Measurements from ENCODE around the gene ANKUB1. TPM values are rescaled to one million over a fixed set of nuclear protein-coding genes. Genes with fewer than 3 reads are reported as not detected.
"Not testable (repeated sequence)": the region's sequence is repeated elsewhere in the genome, so short reads cannot be mapped to it uniquely, and the experiment has no call there.

The ANKUB1 gene
- not detected for total RNA-seq
- long read RNA-seq, donor 1, partial matches to known transcripts = 0 of 9 reads
- long read RNA-seq, donor 1, other reads (novel, unspliced or antisense) = 9 of 9 reads
- long read RNA-seq, donor 2 = 0 reads

GRCh38 chr3:149792452-149793270 is at the start of gene ANKUB1:
Gene ANKUB1 (minus strand): TSS chr3:149792554. CDS start chr3:149792366, 188 bp downstream.
- no peak within 1 kb of the TSS for H3K4me3 ChIP-seq
- DNase-seq (no peak), ATAC-seq (no peak)
- H3K9me3 ChIP-seq = no peaks in the 10 kb centered on the region
- TF ChIP-seq, protein P1, sequence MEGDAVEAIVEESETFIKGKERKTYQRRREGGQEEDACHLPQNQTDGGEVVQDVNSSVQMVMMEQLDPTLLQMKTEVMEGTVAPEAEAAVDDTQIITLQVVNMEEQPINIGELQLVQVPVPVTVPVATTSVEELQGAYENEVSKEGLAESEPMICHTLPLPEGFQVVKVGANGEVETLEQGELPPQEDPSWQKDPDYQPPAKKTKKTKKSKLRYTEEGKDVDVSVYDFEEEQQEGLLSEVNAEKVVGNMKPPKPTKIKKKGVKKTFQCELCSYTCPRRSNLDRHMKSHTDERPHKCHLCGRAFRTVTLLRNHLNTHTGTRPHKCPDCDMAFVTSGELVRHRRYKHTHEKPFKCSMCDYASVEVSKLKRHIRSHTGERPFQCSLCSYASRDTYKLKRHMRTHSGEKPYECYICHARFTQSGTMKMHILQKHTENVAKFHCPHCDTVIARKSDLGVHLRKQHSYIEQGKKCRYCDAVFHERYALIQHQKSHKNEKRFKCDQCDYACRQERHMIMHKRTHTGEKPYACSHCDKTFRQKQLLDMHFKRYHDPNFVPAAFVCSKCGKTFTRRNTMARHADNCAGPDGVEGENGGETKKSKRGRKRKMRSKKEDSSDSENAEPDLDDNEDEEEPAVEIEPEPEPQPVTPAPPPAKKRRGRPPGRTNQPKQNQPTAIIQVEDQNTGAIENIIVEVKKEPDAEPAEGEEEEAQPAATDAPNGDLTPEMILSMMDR (IDR thresholded peaks at IDR 0.05) = no peak
- H3K36me3 ChIP-seq (ENCODE audit: low read depth) = no peaks in the 10 kb centered on the region
- intact Hi-C loops (cut with DNase I, micrococcal nuclease) = no loop called here
- H3K4me1 ChIP-seq (ENCODE audit: low read depth) = no peaks in the 10 kb centered on the region

- DNase-seq = no peak
- no peak for ATAC-seq
- H3K4me1 ChIP-seq (ENCODE audit: low read depth) = no peaks in the 10 kb centered on the region
- TF ChIP-seq, protein P1 (IDR thresholded peaks at IDR 0.05) = no peak
- peaks cover 28% of the 10 kb centered on the region for H3K9me3 ChIP-seq
- intact Hi-C loops (cut with DNase I, micrococcal nuclease) = no loop called here
- H3K36me3 ChIP-seq (ENCODE audit: low read depth) = no peaks in the 10 kb centered on the region
- H3K4me3 ChIP-seq = no peak overlapping the region
Measured at GRCh38 chr3:149839896-149840295, 47.5 kb upstream of the ANKUB1 start.

DNA sequence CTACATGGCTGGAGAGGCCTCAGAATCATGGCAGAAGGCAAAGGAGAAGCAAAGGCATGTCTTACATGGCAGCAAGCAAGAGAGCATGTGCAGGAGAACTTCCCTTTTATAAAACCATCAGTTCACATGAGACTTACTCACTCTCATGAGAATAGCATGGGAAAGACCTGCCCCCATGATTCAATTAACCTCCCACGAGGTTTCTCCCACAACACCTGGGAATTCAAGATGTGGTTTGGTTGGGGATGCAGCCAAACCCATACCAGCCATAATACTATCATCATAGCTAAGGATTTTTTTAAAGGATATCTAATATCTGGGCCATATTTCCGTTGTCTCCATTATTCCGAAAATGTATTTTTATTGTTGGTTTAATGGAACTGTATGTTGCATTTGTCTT is 47.1 kb upstream of the ANKUB1 start:
- intact Hi-C loops (cut with DNase I, micrococcal nuclease); H3K36me3 ChIP-seq (ENCODE audit: low read depth); DNase-seq; H3K4me1 ChIP-seq (ENCODE audit: low read depth); ATAC-seq; H3K4me3 ChIP-seq: not testable (repeated sequence)
- H3K9me3 ChIP-seq = peaks cover 30% of the 10 kb centered on the region

GRCh38 chr3:149838491-149838890 is 46.1 kb upstream of the ANKUB1 start:
- peaks cover 37% of the 10 kb centered on the region for H3K9me3 ChIP-seq
- H3K4me3 ChIP-seq; DNase-seq; ATAC-seq; H3K36me3 ChIP-seq (ENCODE audit: low read depth); intact Hi-C loops (cut with DNase I, micrococcal nuclease); H3K4me1 ChIP-seq (ENCODE audit: low read depth): not testable (repeated sequence)

- H3K4me1 ChIP-seq (ENCODE audit: low read depth) = no peaks in the 10 kb centered on the region
- ATAC-seq (no peak), DNase-seq (no peak)
- TF ChIP-seq, protein P1 (IDR thresholded peaks at IDR 0.05) = no peak
- no peaks in the 10 kb centered on the region for H3K36me3 ChIP-seq (ENCODE audit: low read depth)
- intact Hi-C loops (cut with DNase I, micrococcal nuclease) = no loop called here
- H3K4me3 ChIP-seq = no peak overlapping the region
- H3K9me3 ChIP-seq = peaks cover 66% of the 10 kb centered on the region
Measured at GRCh38 chr3:149833241-149833640, 40.9 kb upstream of the ANKUB1 start.

- intact Hi-C loops (cut with DNase I, micrococcal nuclease) = no loop called here
Measured at GRCh38 chr3:149832086-149832485, 39.7 kb upstream of the ANKUB1 start.

More at GRCh38 chr3:149832086-149832485, 39.7 kb upstream of the ANKUB1 start:
- DNase-seq = no peak
- Histone ChIP-seq H3K36me3 (ENCODE audit: low read depth) (no peaks in the 10 kb centered on the region), H3K9me3 (peaks cover 54% of the 10 kb centered on the region), H3K4me1 (ENCODE audit: low read depth) (no peaks in the 10 kb centered on the region), H3K4me3 (no peak overlapping the region)
- no peak for ATAC-seq
- TF ChIP-seq, protein P1 (IDR thresholded peaks at IDR 0.05) = no peak

Measured in mucosa of descending colon (tissue), 3 donors.